ENCODE data around the gene KHDRBS2. TPM values are rescaled to one million over a fixed set of nuclear protein-coding genes. Genes with fewer than 3 reads are reported as not detected.

KHDRBS2 gene
- total RNA-seq, 6 donors from 2014 or later, result 5.4 to 48.2 (median 17.9) TPM

DNA sequence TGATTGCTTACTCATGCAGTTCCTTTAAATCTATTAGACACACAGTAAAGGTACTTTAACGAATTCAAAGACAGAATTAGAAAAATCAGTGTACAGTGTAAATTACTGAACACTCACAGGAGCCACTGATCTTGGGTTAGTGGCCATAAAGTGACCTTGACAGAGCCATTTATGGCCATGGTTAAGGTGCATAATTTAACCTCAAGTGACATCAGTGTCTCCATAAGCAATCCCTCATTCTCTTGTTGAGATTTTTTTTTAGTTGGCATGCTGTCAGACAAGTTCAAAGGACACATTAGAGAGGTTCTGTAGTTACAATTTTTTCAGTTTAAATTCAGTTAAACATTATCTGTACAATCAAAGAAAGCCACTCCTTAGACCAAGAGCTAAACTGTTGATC lies 334.4 kb downstream of the KHDRBS2 start:
- Histone ChIP-seq H3K27me3 (no peaks in the 10 kb centered on the region), H3K4me1 (peaks cover 0 to 3% (median 0%) of the 10 kb centered on the region in 4 donors), H3K36me3 (no peaks in the 10 kb centered on the region), H3K27ac (no peak overlapping the region), H3K9me3 (peaks cover 0 to 6% (median 0%) of the 10 kb centered on the region in 4 donors), H3K4me3 (no peak overlapping the region)
- DNase-seq (no peak), ATAC-seq (ENCODE audit: low FRiP score in 2 of 2) (no peak)
- TF ChIP-seq EP300 (IDR thresholded peaks at IDR 0.05), result no peak
- 49 to 84% methylated on average over 1 of the region's 1 CpG for WGBS, 2 donors

DNA sequence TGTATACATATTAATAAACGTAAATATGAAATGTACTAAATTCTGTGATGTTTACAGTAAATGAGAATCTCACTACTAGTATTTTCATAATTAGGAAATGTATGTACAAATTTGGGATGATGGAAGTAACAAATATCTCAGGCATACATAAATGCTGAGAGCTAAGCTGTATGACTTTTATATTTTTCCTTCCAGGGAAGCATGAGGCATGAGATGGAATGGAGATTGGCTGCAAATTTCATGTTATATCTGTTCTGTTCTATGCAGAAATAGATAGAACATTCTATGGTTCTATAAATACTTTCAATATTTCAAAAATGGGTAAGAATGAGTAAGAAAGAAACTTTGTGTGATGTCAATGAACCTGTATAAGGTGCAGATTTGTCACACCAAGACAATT lies 335.2 kb downstream of the KHDRBS2 start:
- ATAC-seq (ENCODE audit: low FRiP score in 2 of 2), result no peak

DNA sequence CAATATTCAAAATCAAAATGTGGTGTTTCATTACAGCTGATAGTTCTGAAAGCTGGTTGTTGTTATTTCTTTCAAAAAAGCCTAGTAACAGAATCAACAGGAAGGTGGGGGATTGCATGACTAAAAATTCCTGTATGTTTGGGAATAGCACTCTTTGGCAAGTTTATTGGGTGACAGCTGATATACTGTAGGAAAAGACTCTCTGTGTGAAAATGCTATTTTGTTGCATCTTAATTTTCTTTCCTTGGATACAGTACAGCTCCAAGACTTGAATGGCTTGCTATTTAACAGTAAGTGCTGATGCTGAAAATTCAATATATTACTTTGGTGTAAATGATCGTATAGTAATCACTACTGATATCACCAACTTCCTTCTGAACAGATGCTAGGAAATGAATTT lies 336.1 kb downstream of the KHDRBS2 start:
- H3K4me1 ChIP-seq, result peaks cover 0 to 3% (median 0%) of the 10 kb centered on the region in 4 donors
- no peak overlapping the region for H3K27ac ChIP-seq
- ATAC-seq (ENCODE audit: low FRiP score in 2 of 2) (no peak), DNase-seq (no peak)
- H3K36me3 ChIP-seq, result no peaks in the 10 kb centered on the region
- H3K4me3 ChIP-seq, result no peak overlapping the region
- TF ChIP-seq EP300 (IDR thresholded peaks at IDR 0.05), result no peak
- no peak for TF ChIP-seq POLR2AphosphoS5 (IDR thresholded peaks at IDR 0.05)
- TF ChIP-seq, protein P1, sequence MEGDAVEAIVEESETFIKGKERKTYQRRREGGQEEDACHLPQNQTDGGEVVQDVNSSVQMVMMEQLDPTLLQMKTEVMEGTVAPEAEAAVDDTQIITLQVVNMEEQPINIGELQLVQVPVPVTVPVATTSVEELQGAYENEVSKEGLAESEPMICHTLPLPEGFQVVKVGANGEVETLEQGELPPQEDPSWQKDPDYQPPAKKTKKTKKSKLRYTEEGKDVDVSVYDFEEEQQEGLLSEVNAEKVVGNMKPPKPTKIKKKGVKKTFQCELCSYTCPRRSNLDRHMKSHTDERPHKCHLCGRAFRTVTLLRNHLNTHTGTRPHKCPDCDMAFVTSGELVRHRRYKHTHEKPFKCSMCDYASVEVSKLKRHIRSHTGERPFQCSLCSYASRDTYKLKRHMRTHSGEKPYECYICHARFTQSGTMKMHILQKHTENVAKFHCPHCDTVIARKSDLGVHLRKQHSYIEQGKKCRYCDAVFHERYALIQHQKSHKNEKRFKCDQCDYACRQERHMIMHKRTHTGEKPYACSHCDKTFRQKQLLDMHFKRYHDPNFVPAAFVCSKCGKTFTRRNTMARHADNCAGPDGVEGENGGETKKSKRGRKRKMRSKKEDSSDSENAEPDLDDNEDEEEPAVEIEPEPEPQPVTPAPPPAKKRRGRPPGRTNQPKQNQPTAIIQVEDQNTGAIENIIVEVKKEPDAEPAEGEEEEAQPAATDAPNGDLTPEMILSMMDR (IDR thresholded peaks at IDR 0.05), result no peak
- no peak for TF ChIP-seq POLR2A (IDR thresholded peaks at IDR 0.05)
- WGBS, 2 donors, result 70 to 74% methylated on average over 1 of the region's 1 CpG
- H3K9me3 ChIP-seq, result no peaks in the 10 kb centered on the region
- no peaks in the 10 kb centered on the region for H3K27me3 ChIP-seq

More for the DNA sequence above, 335.2 kb downstream of the KHDRBS2 start:
- DNase-seq, result no peak
- no peak for TF ChIP-seq POLR2A (IDR thresholded peaks at IDR 0.05)
- no peak for TF ChIP-seq POLR2AphosphoS5 (IDR thresholded peaks at IDR 0.05)
- TF ChIP-seq EP300 (IDR thresholded peaks at IDR 0.05), result no peak
- TF ChIP-seq, protein P1 (IDR thresholded peaks at IDR 0.05), result no peak
- 88% methylated on average over 1 of the region's 1 CpG for WGBS, 2 donors
- Histone ChIP-seq H3K4me1 (peaks cover 0 to 3% (median 0%) of the 10 kb centered on the region in 4 donors), H3K36me3 (no peaks in the 10 kb centered on the region), H3K27ac (no peak overlapping the region), H3K27me3 (no peaks in the 10 kb centered on the region), H3K9me3 (peaks cover 0 to 1% (median 0%) of the 10 kb centered on the region in 4 donors), H3K4me3 (no peak overlapping the region)

DNA sequence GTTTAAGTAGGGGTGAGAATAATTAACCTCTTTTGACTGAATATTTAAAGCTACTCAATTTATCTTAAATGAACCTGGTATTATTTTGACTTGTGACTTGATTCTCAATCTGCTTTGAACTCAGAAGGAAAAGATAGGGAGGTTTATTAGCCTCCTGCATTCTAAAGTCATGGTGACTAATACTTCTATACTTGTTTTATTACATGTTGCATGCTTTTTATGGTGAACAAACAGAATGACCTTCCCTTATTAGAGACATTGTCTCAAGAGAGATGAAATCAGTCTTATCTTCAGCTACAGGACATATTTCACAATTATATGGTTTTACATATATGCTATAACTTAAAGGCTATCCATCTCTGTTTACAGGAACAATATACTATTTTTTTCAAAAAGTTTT lies 336.9 kb downstream of the KHDRBS2 start:
- H3K9me3 ChIP-seq, result no peaks in the 10 kb centered on the region
- ATAC-seq (ENCODE audit: low FRiP score in 2 of 2), result no peak
- peaks cover 0 to 3% (median 0%) of the 10 kb centered on the region in 4 donors for H3K4me1 ChIP-seq
- no peak for DNase-seq
- no peak overlapping the region for H3K4me3 ChIP-seq
- TF ChIP-seq EP300 (IDR thresholded peaks at IDR 0.05) (no peak), POLR2A (IDR thresholded peaks at IDR 0.05) (no peak), POLR2AphosphoS5 (IDR thresholded peaks at IDR 0.05) (no peak)
- TF ChIP-seq, protein P1 (IDR thresholded peaks at IDR 0.05), result no peak
- no peaks in the 10 kb centered on the region for H3K27me3 ChIP-seq
- no peaks in the 10 kb centered on the region for H3K36me3 ChIP-seq
- no peak overlapping the region for H3K27ac ChIP-seq

DNA sequence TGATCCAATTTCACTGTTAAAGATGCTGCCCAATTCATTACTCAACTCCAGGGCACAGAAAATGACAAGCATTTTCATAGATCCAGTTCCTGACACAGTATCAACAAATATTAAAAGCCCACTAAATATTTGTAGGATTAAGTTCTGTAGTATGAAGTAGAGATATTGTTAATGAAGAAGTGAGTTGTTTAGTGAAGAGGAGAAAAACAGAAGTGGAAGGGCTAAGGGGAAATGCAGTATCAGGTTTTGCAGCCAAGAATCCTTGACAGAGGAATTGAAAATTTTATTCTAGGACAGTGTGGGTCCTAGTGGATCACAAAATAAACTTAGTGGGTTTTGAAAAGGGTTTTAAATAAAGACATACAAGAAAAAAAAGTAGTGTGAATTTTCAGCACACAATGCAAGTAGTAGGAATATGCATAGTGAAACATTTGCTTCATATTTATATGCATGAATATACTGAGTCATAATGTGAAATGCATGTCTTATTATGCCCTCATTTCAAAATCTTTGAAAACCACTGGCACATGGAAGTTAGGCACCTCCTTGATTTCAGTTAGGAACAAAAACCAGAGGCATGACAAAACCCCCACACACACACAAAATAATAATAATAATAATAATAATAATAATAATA lies 338.6 kb downstream of the KHDRBS2 start:
- ATAC-seq (ENCODE audit: low FRiP score in 2 of 2), result no peak
- no peaks in the 10 kb centered on the region for H3K36me3 ChIP-seq
- no peaks in the 10 kb centered on the region for H3K4me1 ChIP-seq
- H3K27ac ChIP-seq, result no peak overlapping the region
- H3K27me3 ChIP-seq, result no peaks in the 10 kb centered on the region
- TF ChIP-seq, protein P1 (IDR thresholded peaks at IDR 0.05), result no peak
- TF ChIP-seq POLR2A (IDR thresholded peaks at IDR 0.05) (no peak), POLR2AphosphoS5 (IDR thresholded peaks at IDR 0.05) (no peak), EP300 (IDR thresholded peaks at IDR 0.05) (no peak)
- H3K4me3 ChIP-seq, result no peak overlapping the region
- no peaks in the 10 kb centered on the region for H3K9me3 ChIP-seq
- no peak for DNase-seq
